CD14-positive monocyte (primary cell): Measurements from ENCODE around the gene CNTLN. TPM values are rescaled to one million over a fixed set of nuclear protein-coding genes. Genes with fewer than 3 reads are reported as not detected.

Source experiments
- DNase-seq, 3 donors: peaks; one replicate each; pipeline ENCODE4 v3.0.0-alpha.2; 2011 to 2022
- H2AFZ ChIP-seq: 2 replicates; pipeline ENCODE4 v1.6.0; 2012; ENCODE audit warnings: mild to moderate bottlenecking, low read depth, low read length, inconsistent platforms; ENCODE audit not compliant: insufficient read depth, poor library complexity, severe bottlenecking
- H3K27ac ChIP-seq, 2 donors: 1 replicate in 1 of 2; 2 replicates in 1 of 2; pipeline ENCODE4 v1.5.1; 2012 to 2013; ENCODE audit warnings: low read length in 2 of 2, control low read depth in 1 of 2, inconsistent platforms in 1 of 2, low read depth in 1 of 2, mild to moderate bottlenecking in 1 of 2
- H3K27me3 ChIP-seq, 2 donors: one replicate each; pipeline versions ENCODE4 v1.6.0 to v1.6.1; 2011 to 2013; ENCODE audit warnings: low read length in 2 of 2; ENCODE audit not compliant: control insufficient read depth in 2 of 2, insufficient read depth in 2 of 2
- H3K36me3 ChIP-seq, 2 donors: replicated peaks in 1 of 2; 1 replicate in 1 of 2; 2 replicates in 1 of 2; pipeline versions ENCODE4 v1.5.1 to v1.6.1; 2012 to 2013; ENCODE audit warnings: low read length in 2 of 2, control low read depth in 1 of 2, inconsistent platforms in 1 of 2, mild to moderate bottlenecking in 1 of 2; ENCODE audit not compliant: insufficient read depth in 2 of 2, control insufficient read depth in 1 of 2
- H3K4me1 ChIP-seq, 2 donors: 1 replicate in 1 of 2; 2 replicates in 1 of 2; pipeline versions ENCODE4 v1.5.1 to v1.6.1; 2012 to 2013; ENCODE audit warnings: low read length in 2 of 2, control low read depth in 1 of 2, inconsistent platforms in 1 of 2, mild to moderate bottlenecking in 1 of 2, moderate library complexity in 1 of 2; ENCODE audit not compliant: insufficient read depth in 2 of 2, control insufficient read depth in 1 of 2
- H3K4me2 ChIP-seq: replicated peaks from 2 replicates; pipeline ENCODE3; 2012; ENCODE audit warnings: low read length, moderate library complexity, mild to moderate bottlenecking; ENCODE audit not compliant: poor library complexity, severe bottlenecking; ENCODE audit errors: extremely low read depth
- H3K4me3 ChIP-seq, 3 experiments: fragments of 200-600 bp in 1 of 3; sonication (generic) in 1 of 3; replicated peaks in 1 of 3; 1 replicate in 2 of 3; 2 replicates in 1 of 3; pipeline ENCODE4 v1.5.1; 2011 to 2013; ENCODE audit warnings: low read length in 3 of 3, mild to moderate bottlenecking in 3 of 3, control low read depth in 2 of 3, low read depth in 2 of 3, inconsistent platforms in 1 of 3, moderate library complexity in 1 of 3
- H3K79me2 ChIP-seq: 2 replicates; pipeline ENCODE4 v1.6.0; 2012; ENCODE audit warnings: mild to moderate bottlenecking, control low read depth, inconsistent platforms, low read length, moderate library complexity; ENCODE audit not compliant: insufficient read depth
- H3K9ac ChIP-seq: 2 replicates; pipeline ENCODE4 v1.6.0; 2017; ENCODE audit warnings: low read length, mild to moderate bottlenecking; ENCODE audit not compliant: insufficient read depth, poor library complexity, severe bottlenecking
- H3K9me3 ChIP-seq, 2 donors: replicated peaks in 1 of 2; 1 replicate in 1 of 2; 2 replicates in 1 of 2; pipeline versions ENCODE4 v1.5.1 to v1.6.1; 2012 to 2013; ENCODE audit warnings: low read length in 2 of 2, control low read depth in 1 of 2; ENCODE audit not compliant: control insufficient read depth in 1 of 2, insufficient read depth in 1 of 2
- H4K20me1 ChIP-seq: 2 replicates; pipeline ENCODE4 v1.6.0; 2012; ENCODE audit warnings: mild to moderate bottlenecking, low read length, control low read depth, moderate library complexity; ENCODE audit not compliant: insufficient read depth
- H3K27ac Mint-ChIP-seq, 7 donors: one replicate each; pipeline ENCODE4 v1.8.0; 2020; ENCODE audit warnings: mild to moderate bottlenecking in 7 of 7, mixed read lengths in 7 of 7, moderate library complexity in 6 of 7, inconsistent platforms in 2 of 7
- H3K27me3 Mint-ChIP-seq, 3 donors: one replicate each; pipeline ENCODE4 v1.8.0; 2021 to 2022; ENCODE audit warnings: low read depth in 3 of 3, mild to moderate bottlenecking in 3 of 3, mixed read lengths in 3 of 3, moderate library complexity in 3 of 3, inconsistent platforms in 1 of 3
- H3K36me3 Mint-ChIP-seq, 2 donors: one replicate each; pipeline ENCODE4 v1.8.0; 2020; ENCODE audit warnings: mixed read lengths in 2 of 2, inconsistent platforms in 1 of 2, mild to moderate bottlenecking in 1 of 2
- H3K4me1 Mint-ChIP-seq: one replicate; pipeline ENCODE4 v1.8.0; 2020; ENCODE audit warnings: mild to moderate bottlenecking, mixed read lengths
- H3K4me3 Mint-ChIP-seq, 2 donors: one replicate each; pipeline ENCODE4 v1.8.0; 2020; ENCODE audit warnings: mild to moderate bottlenecking in 2 of 2, mixed read lengths in 2 of 2, moderate library complexity in 1 of 2
- H3K9me3 Mint-ChIP-seq, 7 donors: one replicate each; pipeline ENCODE4 v1.8.0; 2020 to 2022; ENCODE audit warnings: mixed read lengths in 7 of 7, mild to moderate bottlenecking in 6 of 7, moderate library complexity in 6 of 7, inconsistent platforms in 2 of 7
- CTCF ChIP-seq: fragments of 200-600 bp; IDR thresholded peaks from one replicate; pipeline ENCODE4 v1.8.0; 2022; ENCODE audit warnings: antibody characterized with exemption, mild to moderate bottlenecking
- WGBS: methylation state at CpG from one replicate; pipeline ENCODE4 v1.1.5; 2013; ENCODE audit warnings: missing lambda C conversion rate; ENCODE audit not compliant: insufficient coverage; 5-methylcytosine and 5-hydroxymethylcytosine counted together
- intact Hi-C, 2 donors: fragments of 100-400 bp; cut with micrococcal nuclease; formaldehyde crosslinking; loops; one replicate each; pipeline versions ENCODE4 v1.15.0 to v1.15.1; 2023
- polyA plus RNA-seq, 3 donors: library from polyadenylated mRNA; depleted of rRNA in 1 of 3; unstranded in 2 of 3; stranded (reverse) in 1 of 3; fragments of 300-500 nt in 2 of 3; fragments of >200 nt in 1 of 3; fragmentation: Illumina TruSeq in 2 of 3; gene quantifications; 1 replicate in 2 of 3; 2 replicates in 1 of 3; pipeline ENCODE4 v1.2.3, GENCODE V29; 2012 to 2021

The CNTLN gene
- polyA plus RNA-seq, 3 donors = 2.2 to 5.6 (median 4.0) TPM

- DNase-seq = no peak
Measured at GRCh38 chr9:17137566-17137965, 2.7 kb downstream of the CNTLN start.

GRCh38 chr9:17138503-17138902 is 3.7 kb downstream of the CNTLN start:
- H3K27ac Mint-ChIP-seq = no peak overlapping the region
- peaks cover 34% of the 10 kb centered on the region for H3K4me1 Mint-ChIP-seq
- peaks cover 80% of the 10 kb centered on the region for H3K79me2 ChIP-seq
- TF ChIP-seq CTCF = no peak
- no peaks in the 10 kb centered on the region for H3K9me3 ChIP-seq
- no CpG with 5 or more reads among the region's 1 CpG for WGBS
- peaks cover 8 to 20% of the 10 kb centered on the region in 2 donors for H3K4me1 ChIP-seq
- H3K27me3 Mint-ChIP-seq = no peaks in the 10 kb centered on the region
- intact Hi-C loops = no loop called here
- no peak overlapping the region for H3K4me2 ChIP-seq
- H2AFZ ChIP-seq = no peak overlapping the region
- peaks cover 0 to 6% (median 0%) of the 10 kb centered on the region in 7 donors for H3K9me3 Mint-ChIP-seq
- H3K9ac ChIP-seq = no peak overlapping the region
- H3K4me3 Mint-ChIP-seq = no peak overlapping the region
- no peaks in the 10 kb centered on the region for H4K20me1 ChIP-seq
- no peaks in the 10 kb centered on the region for H3K27me3 ChIP-seq
- H3K4me3 ChIP-seq = no peak overlapping the region
- H3K36me3 Mint-ChIP-seq = peaks cover 6 to 10% of the 10 kb centered on the region in 2 donors
- no peak for DNase-seq
- H3K36me3 ChIP-seq = peaks cover 2 to 6% of the 10 kb centered on the region in 2 donors
- H3K27ac ChIP-seq = no peak overlapping the region

More at GRCh38 chr9:17137566-17137965, 2.7 kb downstream of the CNTLN start:
- H3K9me3 ChIP-seq = no peaks in the 10 kb centered on the region
- peaks cover 8 to 20% of the 10 kb centered on the region in 2 donors for H3K4me1 ChIP-seq
- H3K27me3 Mint-ChIP-seq = no peaks in the 10 kb centered on the region
- no peak overlapping the region for H3K27ac Mint-ChIP-seq
- peaks cover 34% of the 10 kb centered on the region for H3K4me1 Mint-ChIP-seq
- no peaks in the 10 kb centered on the region for H4K20me1 ChIP-seq
- no peak overlapping the region for H3K4me2 ChIP-seq
- TF ChIP-seq CTCF = no peak
- no peaks in the 10 kb centered on the region for H3K27me3 ChIP-seq
- no peak overlapping the region for H3K4me3 Mint-ChIP-seq
- no peak overlapping the region for H3K4me3 ChIP-seq
- no peak overlapping the region for H3K9ac ChIP-seq
- no peaks in the 10 kb centered on the region for H3K36me3 ChIP-seq
- intact Hi-C loops = no loop called here
- H3K36me3 Mint-ChIP-seq = peaks cover 2 to 5% of the 10 kb centered on the region in 2 donors
- no peak overlapping the region for H2AFZ ChIP-seq
- no peak overlapping the region for H3K27ac ChIP-seq
- peaks cover 0 to 6% (median 0%) of the 10 kb centered on the region in 7 donors for H3K9me3 Mint-ChIP-seq
- H3K79me2 ChIP-seq = peaks cover 72% of the 10 kb centered on the region
